GM19452 (cell line): ENCODE measurements around the gene EIF1AD.
"Not testable (repeated sequence)": the region's sequence is repeated elsewhere in the genome, so short reads cannot be mapped to it uniquely, and the experiment has no call there.

Experiments used
- ATAC-seq: cut with Tn5 transposase; IDR thresholded peaks from one replicate; pipeline ENCODE4 v1.9.1; 2021; ENCODE audit not compliant: unreplicated experiment

The EIF1AD gene

DNA sequence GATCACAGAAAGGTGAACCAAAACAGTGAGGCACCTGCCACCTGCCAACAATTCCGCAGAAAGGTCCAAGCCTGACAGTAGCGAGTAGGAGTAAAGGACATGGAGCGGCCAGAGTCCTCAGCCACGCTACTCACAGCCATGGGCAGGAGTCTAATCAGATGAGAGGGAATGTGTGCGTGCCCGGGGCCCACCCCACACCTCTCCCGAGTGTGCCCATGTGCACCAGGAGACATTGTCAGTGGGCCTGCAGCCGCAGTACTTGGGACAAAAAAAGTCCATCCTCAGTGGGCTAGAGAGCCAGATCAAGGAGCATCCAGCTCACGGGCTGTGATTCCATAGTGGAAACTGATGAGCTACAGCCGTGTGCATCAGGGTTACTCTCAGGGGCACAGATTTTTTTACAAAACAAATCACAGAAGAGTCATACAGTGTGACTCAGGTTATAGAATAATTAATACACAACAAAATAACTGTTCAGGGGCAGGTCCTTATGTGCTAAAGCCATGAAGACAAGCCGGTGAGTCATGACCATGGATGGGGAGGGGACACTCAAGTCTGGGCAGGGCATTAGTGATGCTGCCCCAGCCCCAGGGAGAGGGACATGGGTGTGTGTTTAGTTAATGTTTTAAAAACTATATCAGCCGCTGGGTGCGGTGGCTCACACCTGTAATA, 28.4 kb downstream of the EIF1AD start:
- ATAC-seq = no peak

DNA sequence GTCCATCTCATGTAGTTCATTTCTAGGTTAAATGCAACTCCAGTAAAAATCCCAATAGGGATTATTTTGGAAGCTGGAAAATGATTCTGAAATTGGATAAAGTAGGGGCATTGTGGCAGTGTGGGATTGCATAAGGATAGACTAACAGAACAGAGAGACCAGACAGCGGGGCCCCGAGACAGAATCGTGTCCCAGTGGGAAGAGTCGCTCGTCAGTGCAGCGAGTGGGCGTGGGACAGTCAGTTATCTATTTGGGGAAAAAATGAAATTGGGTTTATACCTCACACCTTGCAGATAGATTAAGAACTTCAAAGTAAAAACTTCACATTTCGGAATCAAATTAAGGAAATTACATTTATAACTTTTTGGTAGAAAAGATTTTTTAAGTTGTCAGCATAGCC, 29.8 kb downstream of the EIF1AD start:
- ATAC-seq = no peak

DNA sequence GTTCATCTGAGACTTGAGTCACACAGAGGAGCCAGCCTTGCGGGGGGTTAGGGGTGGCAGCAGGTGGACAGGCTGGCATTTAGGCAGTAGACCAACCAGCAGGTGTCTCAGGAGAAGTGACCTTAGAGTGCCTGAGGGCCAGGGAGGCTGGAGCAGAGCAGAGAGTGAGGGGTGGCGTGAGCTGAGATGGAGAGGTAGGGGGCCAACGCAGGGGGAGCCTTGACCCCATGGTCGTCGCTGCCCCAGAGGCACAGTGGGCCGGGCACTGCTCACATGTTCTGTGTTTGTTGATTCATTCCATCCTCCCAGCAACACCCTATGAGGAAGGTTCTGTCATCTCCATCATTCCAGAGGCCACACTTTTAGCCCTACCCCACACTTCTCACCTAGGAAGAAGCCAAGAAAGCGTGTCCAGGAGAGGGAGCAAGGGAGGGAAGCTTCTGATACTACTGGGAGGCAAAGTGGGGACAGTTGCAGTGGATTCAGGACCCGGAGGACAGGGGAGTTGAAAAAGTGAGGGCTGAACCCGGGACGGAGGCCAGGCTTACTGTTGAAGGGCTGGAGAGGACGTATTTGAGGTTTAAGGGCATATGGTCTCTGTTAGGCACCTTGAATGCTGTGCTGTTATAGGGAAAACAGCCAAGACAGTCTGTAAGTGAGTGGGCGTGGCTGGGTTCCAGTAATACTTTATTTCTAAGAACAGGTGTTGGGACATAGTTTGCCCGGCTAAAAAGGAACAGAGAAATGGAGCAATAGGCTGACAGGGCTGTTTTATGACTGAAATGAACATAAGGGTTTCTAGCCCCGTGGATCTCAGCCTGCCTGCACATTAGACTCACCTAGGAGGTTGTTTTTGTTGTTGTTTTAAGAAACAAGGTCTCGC, 33.1 kb downstream of the EIF1AD start:
- ATAC-seq = no peak

DNA sequence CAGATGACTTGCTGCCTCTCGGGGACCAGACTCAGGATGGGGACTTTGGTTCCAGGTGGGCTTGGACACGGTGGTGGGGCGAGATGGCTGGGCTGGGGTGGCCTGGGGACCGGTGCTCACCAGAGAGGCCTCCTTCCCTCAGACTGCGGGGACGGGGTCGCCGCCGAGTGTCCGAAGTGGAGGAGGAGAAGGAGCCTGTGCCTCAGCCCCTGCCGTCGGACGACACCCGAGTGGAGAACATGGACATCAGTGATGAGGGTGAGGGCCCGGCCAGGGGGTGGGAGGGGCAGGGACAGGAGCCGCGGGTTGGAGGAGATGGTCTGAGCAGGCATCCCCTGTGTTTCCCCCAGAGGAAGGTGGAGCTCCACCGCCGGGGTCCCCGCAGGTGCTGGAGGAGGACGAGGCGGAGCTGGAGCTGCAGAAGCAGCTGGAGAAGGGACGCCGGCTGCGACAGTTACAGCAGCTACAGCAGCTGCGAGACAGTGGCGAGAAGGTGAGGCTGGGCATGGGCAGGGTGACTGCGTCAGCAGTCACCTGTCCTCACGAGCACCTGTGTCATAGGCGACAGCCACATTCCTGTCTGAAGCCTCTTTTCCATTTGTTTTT, 34.5 kb downstream of the EIF1AD start:
- no peak for ATAC-seq

DNA sequence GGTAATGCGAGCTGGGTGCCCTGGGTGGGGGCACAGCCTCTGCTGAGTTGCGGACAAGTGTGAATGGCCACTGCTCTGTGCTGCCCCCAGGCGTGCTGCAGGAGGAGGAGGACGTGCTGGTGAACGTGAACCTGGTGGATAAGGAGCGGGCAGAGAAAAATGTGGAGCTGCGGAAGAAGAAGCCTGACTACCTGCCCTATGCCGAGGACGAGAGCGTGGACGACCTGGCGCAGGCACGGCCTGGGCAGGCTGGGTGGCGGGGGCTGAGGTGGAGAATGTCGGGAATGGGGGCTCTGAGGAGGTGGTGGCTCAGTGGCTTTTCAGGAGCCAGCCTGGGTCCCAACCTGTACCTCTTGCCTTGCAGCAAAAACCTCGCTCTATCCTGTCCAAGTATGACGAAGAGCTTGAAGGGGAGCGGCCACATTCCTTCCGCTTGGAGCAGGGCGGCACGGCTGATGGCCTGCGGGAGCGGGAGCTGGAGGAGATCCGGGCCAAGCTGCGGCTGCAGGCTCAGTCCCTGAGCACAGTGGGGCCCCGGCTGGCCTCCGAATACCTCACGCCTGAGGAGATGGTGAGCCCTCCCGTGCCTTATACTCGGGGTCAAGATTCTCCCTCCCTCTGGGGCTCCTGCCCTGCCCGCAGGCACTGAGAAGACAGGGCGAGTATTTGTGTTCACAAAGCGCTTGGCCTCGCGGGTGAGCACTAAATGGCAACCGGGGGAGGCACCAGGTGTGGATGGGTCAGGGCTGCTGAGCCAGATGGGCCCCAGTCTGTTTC, 35.8 kb downstream of the EIF1AD start:
- ATAC-seq = no peak

DNA sequence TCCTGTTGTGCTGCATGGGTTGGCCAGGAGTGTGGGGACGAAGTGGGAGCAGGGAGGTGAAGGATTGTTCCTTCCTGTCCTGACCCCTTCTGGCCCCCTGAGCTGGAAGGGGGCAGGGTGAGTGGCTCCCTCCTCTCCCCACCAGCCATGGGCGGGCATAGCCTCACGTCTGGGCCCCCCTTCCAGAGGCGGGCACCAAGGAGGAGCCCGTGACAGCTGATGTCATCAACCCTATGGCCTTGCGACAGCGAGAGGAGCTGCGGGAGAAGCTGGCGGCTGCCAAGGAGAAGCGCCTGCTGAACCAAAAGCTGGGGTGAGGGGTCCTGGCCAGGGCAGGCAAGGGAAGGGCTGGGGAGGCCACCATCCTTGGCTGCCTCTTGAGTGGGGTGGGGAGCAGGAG, 37.1 kb downstream of the EIF1AD start:
- no peak for ATAC-seq

DNA sequence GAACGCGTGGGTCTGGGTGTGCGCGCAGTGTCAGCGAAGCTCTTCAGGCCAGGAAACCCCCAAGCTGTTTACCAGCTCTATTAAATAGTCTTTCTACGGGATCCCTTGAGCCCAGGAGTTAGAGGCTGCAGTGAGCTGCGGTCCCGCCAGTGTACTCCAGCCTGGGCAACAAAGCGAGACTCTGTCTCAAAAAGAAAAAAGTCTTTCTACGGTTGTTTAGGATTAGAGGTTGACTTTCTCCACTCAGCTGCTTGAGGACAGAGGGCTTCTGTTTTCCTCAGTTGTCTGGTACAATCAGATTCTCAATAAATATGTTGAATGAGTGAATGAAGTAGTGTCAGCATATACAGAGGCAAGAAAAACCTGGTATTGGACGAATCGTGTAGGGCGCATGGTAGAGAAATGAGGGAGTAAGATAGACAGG, 39.8 kb downstream of the EIF1AD start:
- ATAC-seq = no peak

DNA sequence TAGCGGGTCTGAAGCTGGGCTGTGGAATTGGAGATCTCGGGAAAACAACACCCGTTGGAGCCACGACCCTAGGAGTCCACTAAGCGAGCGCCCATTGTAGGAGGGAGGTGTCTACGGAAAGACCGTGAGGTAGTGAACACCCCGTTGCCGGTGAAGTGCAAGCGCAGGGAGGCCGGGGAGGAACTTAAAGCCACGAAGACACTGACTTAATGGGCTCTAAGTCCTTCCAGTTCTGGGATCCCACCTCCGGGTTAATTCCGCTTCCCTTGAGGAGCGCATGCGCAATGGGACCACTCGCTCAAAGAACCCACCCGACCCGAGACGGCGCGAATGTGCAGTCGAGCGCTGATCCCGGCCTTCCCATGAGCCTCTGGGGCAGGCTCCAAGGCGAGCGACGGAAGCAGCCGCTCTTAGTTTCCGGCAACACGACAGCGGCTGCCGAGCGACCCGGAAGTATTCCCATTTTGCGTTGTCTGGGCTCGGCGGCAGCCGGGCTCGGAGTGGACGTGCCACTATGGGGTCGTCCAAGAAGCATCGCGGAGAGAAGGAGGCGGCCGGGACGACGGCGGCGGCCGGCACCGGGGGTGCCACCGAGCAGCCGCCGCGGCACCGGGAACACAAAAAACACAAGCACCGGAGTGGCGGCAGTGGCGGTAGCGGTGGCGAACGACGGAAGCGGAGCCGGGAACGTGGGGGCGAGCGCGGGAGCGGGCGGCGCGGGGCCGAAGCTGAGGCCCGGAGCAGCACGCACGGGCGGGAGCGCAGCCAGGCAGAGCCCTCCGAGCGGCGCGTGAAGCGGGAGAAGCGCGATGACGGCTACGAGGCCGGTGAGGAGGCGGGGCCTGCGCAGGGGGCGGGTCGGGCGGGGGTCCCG, 40.5 kb downstream of the EIF1AD start, which contains the start of gene SART1:
SART1 (plus strand) TSS at position 468 of the 874 bp plus-strand sequence; CDS start at position 515, 47 bp downstream.
- ATAC-seq = peak; percentile 86

DNA sequence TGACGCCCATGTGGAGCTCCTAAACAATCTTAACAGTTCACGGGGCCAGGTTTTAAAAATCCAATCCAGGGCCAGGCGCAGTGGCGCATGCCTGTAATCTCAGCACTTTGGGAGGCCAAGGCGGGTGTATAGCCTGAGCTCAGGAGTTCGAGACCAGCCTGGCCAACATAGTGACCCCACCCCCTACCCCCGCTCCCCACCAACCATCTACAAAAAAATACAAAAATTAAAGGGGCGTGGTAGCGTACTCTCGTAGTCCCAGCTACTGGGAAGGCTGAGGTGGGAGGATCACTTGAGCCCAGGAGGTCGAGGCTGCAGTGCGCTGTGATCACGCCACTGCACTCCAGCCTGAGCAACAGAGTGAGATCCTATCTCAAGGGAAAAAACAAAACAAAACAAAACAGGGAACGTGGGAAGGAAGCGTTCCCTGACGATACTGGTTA, 41.1 kb downstream of the EIF1AD start:
- ATAC-seq = no peak

DNA sequence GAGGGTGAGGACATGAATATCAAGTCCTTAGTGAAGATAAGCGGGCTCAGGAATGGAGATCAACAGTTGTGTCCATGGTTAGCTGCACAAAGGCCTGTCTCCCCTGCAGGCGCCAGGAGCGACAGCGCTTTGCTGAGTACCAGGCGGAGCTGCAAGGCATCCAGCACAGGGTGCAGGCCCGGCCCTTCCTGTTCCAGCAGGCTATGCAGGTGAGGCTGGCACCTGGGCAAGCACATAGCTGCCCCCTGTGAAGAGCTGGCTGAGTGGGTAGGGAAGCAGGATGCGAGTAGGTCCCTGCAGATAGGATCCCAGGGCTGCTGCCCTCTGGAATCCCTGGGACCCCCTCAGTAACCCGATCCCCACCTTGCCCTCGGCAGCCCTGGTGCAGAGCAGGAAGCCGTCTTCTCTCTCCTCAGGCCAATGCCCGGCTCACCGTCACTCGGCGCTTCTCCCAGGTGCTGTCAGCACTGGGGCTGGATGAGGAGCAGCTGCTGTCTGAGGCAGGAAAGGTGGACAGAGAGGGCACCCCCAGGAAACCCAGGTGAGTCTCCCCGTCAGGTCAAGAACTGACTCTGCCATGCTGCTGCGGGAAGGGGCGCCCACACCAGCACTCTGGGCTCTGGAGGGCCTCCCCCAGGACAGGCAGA, 43.1 kb downstream of the EIF1AD start:
- ATAC-seq = no peak

DNA sequence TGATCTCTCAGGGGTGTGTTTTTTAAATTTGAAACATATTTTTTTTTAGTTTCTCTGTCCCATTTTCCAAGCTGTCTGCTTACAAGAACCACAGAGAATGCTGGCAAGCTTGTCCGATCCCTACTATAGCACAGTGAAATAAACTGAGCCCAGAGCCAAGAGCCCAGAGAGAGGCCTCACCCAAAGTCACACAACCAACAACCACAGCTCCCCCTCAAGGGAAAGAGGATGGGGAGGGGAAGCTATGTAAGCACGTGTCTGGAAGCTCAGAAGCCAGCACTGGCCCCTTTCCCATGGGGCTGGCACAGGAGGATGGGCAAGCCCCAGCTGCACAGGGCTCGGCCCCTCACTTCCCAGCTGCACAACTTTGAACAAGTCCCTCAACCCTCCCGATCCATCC, 43.7 kb downstream of the EIF1AD start:
- no peak for ATAC-seq

DNA sequence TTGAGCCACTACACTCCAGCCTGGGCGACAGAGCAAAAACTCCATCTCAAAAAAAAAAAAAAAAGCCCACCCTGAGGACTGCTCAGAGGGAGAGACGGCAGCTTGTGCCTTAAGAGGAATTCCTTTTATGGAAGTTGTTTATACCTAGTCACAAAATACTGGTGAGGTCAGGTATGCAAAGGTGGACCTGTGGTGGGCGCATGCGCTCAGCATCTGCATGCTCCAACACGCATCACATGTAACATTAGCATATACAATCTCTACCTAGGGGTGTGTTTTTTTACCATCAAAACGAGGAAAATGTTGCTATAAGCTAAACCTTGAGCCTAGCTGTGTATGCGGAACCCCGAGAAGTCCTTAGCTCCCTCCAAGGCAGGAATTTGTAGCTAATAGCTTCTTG, 47.2 kb downstream of the EIF1AD start:
- ATAC-seq = no peak

DNA sequence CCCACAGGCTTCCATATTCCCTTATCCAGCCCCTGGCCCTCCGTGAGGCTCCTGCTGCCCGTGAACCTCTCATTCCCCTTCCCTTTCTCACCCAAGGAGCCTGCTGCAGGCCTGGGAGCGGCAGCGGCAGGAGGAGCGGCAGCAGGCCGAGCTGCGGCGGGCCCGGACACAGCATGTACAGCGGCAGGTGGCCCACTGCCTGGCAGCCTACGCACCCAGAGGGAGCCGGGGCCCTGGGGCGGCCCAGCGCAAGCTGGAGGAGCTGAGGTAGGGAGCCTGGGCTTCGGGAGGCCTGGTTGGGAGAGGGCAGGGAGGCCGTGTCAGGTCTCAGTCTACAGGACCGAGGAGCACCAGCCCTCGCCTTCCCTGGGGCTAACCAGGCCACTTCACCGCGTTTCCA, 48.5 kb downstream of the EIF1AD start:
- no peak for ATAC-seq

DNA sequence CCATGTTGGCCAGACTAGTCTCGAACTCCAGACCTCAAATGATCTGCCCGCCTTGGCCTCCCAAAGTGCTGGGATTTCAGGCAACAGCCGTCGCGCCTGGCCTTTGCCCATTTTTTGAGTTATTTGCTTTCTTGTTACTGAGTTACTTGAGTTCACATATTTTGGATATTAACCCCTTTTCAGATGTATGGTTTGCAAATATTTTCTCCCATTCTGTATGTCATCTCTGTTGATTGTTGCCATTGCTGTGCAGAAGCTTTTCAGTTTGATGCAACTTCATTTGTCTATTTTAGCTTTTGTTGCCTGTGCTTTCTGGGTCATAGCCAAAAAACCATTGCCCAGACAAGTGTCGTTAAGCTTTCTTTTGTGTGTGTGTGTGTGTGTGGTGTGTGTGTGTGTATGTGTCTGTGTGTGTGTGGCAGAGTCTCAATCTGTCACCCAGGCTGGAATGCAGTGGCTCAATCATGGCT, 49.9 kb downstream of the EIF1AD start:
- ATAC-seq = no peak

DNA sequence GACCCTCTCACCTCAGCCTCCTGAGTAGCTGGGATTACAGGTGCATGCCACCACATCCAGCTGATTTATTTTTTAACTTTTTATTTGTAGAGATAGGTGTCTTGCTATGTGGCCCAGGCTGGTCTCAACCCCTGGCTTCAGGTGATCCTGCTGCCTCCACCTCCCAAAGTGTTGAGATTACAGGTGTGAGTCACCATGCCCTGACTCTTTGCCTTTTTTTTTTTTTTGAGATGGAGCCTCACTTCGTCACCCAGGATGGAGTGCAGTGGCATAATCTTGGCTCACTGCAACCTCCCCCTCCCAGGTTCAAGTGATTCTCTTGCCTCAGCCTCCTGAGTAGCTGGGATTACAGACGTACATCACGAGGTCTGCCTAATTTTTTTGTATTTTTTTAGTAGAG, 50.3 kb downstream of the EIF1AD start:
- ATAC-seq = not testable (repeated sequence)

DNA sequence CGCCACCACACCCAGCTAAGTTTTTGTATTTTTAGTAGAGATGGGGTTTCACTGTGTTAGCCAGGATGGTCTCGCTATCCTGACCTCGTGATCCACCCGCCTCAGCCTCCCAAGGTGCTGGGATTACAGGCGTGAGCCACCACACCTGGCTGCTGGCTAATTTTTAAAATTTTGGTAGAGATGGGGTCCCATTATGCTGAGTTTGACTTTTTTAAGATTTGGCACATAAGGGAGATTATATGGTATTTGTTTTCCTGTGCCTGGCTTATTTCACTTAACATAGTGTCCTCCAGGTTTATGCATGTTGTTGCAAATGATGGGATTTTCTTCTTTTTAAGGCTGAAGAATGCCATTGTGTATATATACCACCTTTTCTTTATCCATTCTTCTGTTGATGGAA, 51.2 kb downstream of the EIF1AD start:
- ATAC-seq = not testable (repeated sequence)

DNA sequence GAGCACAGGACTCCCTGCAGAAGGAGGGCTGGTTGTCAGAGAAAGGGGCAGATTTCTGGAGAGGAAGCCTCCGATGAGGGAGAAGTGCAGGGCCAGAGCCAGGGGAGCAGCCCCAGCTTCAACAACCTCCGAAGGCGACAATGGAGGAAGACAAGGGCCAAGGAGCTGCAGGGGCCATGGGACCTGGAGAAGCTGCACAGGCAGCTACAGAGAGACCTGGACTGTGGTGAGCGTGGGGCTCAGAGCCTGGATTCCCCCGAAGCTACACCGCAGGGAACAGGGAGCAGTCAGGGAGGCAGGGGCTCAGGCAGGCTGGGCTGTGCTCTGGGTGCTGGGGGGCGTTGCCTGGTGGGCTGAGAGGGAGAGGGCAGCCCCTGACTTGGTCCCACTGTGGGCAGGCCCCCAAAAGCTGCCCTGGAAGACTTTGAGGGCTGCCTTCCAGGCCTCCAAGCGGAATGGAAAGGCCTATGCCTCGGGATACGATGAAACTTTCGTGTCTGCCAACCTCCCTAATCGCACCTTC, 54.3 kb downstream of the EIF1AD start:
- ATAC-seq = no peak

DNA sequence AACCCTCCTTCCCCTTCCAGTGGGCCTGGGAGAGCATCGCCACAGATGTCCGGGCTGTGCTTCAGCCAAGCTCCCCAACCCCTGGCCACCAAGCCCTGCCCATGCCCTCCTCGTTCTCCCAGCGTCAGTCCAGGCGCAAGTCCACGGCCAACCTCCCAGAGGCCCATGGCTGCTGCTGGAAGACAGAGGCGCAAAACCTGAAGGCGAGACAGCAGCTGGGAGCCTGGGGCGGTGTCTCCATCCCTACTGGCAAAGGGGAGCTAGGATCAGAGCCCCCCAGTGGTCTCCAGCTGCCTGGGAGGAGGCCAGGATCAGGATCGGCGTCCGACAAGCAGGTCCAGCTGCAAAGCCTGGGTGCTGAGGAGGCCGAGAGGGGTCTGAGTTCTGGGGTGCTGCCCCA, 54.8 kb downstream of the EIF1AD start:
- ATAC-seq = no peak

DNA sequence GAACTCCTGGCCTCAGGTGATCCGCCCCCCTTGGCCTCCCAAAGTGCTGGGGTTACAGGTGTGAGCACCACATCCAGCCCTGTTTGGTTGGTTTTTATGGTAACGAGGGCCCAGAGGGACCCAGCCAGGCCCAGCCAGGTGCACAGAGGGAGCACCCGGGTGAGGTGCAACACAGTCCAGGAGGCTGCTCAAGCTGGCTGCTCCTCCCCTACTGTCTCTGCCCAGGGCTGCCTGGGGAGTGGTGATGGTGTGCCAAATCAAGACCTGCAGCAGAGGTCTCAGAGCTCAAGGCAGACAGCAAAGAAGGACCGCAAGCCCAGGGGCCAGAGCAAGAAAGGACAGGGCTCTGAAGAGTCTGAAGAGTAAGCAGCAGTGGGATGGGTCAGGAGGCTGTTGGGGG, 55.3 kb downstream of the EIF1AD start:
- ATAC-seq = no peak
